ENCODE measurements around the gene B4GALNT4. TPM values are rescaled to one million over a fixed set of nuclear protein-coding genes. Genes with fewer than 3 reads are reported as not detected.
A peak's percentile ranks its signal among the peaks of the same experiment; 100 is the strongest.
"Not testable (repeated sequence)": the region's sequence is repeated elsewhere in the genome, so short reads cannot be mapped to it uniquely, and the experiment has no call there.

B4GALNT4 gene
- total RNA-seq, 4 donors from 2014 or later, result not detected

GRCh38 chr11:340539-341512 is 28.5 kb upstream of the B4GALNT4 start:
- in situ Hi-C loops (cut with MboI; ENCODE audit: low sequenced_read_pairs in 4 of 4), result no loop called here
- peaks cover under 1 to 10% of the 10 kb centered on the region in 2 donors for H3K4me1 ChIP-seq
- no peak overlapping the region for H3K4me3 ChIP-seq
- DNase-seq (no peak), ATAC-seq (no peak)
- peaks cover 0 to 2% (median 0%) of the 10 kb centered on the region in 3 donors for H3K27me3 ChIP-seq
- H3K9me3 ChIP-seq, result no peaks in the 10 kb centered on the region
- intact Hi-C loops (cut with DNase I; ENCODE audit: low total_unique reads), result no loop called here
- H3K36me3 ChIP-seq, result no peaks in the 10 kb centered on the region
- TF ChIP-seq CTCF (IDR thresholded peaks at IDR 0.05 in 4 of 5, conservative IDR thresholded peaks at IDR 0.05 in 1 of 5) (no peak), POLR2A (IDR thresholded peaks at IDR 0.05) (no peak)
- peak overlapping the region in 1 of 4 donors; percentile 53 for H3K27ac ChIP-seq

- H3K27me3 ChIP-seq, result peaks cover 0 to 2% (median 0%) of the 10 kb centered on the region in 3 donors
- intact Hi-C loops (cut with DNase I; ENCODE audit: low total_unique reads), result no loop called here
- H3K36me3 ChIP-seq, result no peaks in the 10 kb centered on the region
- TF ChIP-seq POLR2A (IDR thresholded peaks at IDR 0.05) (no peak), CTCF (IDR thresholded peaks at IDR 0.05 in 4 of 5, conservative IDR thresholded peaks at IDR 0.05 in 1 of 5) (no peak)
- H3K4me1 ChIP-seq, result no peaks in the 10 kb centered on the region
- ATAC-seq (peak; percentile 24 to 33), DNase-seq (no peak)
- no peaks in the 10 kb centered on the region for H3K9me3 ChIP-seq
- peak overlapping the region; percentile 27 to 57 (median 41) for H3K27ac ChIP-seq
- in situ Hi-C loops (cut with MboI; ENCODE audit: low sequenced_read_pairs in 4 of 4), result no loop called here
- no peak overlapping the region for H3K4me3 ChIP-seq
Observed at GRCh38 chr11:342328-342727, 27.0 kb upstream of the B4GALNT4 start.

GRCh38 chr11:344836-345578 is 24.3 kb upstream of the B4GALNT4 start:
- in situ Hi-C loops (cut with MboI; ENCODE audit: low sequenced_read_pairs in 4 of 4), result no loop called here

GRCh38 chr11:346529-346928 is 22.8 kb upstream of the B4GALNT4 start:
- H3K9me3 ChIP-seq, result no peaks in the 10 kb centered on the region
- no peaks in the 10 kb centered on the region for H3K36me3 ChIP-seq
- intact Hi-C loops (cut with DNase I; ENCODE audit: low total_unique reads) (no loop called here), in situ Hi-C loops (cut with MboI; ENCODE audit: low sequenced_read_pairs in 4 of 4) (no loop called here)
- no peaks in the 10 kb centered on the region for H3K4me1 ChIP-seq
- TF ChIP-seq CTCF (IDR thresholded peaks at IDR 0.05 in 4 of 5, conservative IDR thresholded peaks at IDR 0.05 in 1 of 5) (no peak), POLR2A (IDR thresholded peaks at IDR 0.05) (no peak)
- no peak for DNase-seq
- no peaks in the 10 kb centered on the region for H3K27me3 ChIP-seq
- no peak overlapping the region for H3K4me3 ChIP-seq
- no peak overlapping the region for H3K27ac ChIP-seq
- no peak for ATAC-seq

More at GRCh38 chr11:344836-345578, 24.3 kb upstream of the B4GALNT4 start:
- ATAC-seq (no peak), DNase-seq (no peak)
- no peaks in the 10 kb centered on the region for H3K36me3 ChIP-seq
- H3K4me1 ChIP-seq, result no peaks in the 10 kb centered on the region
- intact Hi-C loops (cut with DNase I; ENCODE audit: low total_unique reads), result no loop called here
- no peak overlapping the region for H3K4me3 ChIP-seq
- no peak for TF ChIP-seq POLR2A (IDR thresholded peaks at IDR 0.05)
- no peak for TF ChIP-seq CTCF (IDR thresholded peaks at IDR 0.05 in 4 of 5, conservative IDR thresholded peaks at IDR 0.05 in 1 of 5)
- H3K27me3 ChIP-seq, result no peaks in the 10 kb centered on the region
- no peaks in the 10 kb centered on the region for H3K9me3 ChIP-seq
- H3K27ac ChIP-seq, result no peak overlapping the region

GRCh38 chr11:349270-349954 is 19.9 kb upstream of the B4GALNT4 start:
- H3K4me3 ChIP-seq; in situ Hi-C loops (cut with MboI; ENCODE audit: low sequenced_read_pairs in 4 of 4); ATAC-seq; H3K27ac ChIP-seq; DNase-seq; intact Hi-C loops (cut with DNase I; ENCODE audit: low total_unique reads); H3K9me3 ChIP-seq; H3K36me3 ChIP-seq; H3K27me3 ChIP-seq: not testable (repeated sequence)
- H3K4me1 ChIP-seq, result peaks cover 16 to 22% of the 10 kb centered on the region in 2 donors

GRCh38 chr11:350033-350722 is 19.1 kb upstream of the B4GALNT4 start:
- intact Hi-C loops (cut with DNase I; ENCODE audit: low total_unique reads), result loop anchor here (5.0 to 10.0 kb wide), 2 partner anchors 95 to 143 kb away; partner anchors contain the start of genes BET1L and RIC8A
- in situ Hi-C loops (cut with MboI; ENCODE audit: low sequenced_read_pairs in 4 of 4), result loop anchor here in 2 of 4 donors (5.0 to 10.0 kb wide), 2 partner anchors 38 to 45 kb away; partner anchors contain the start of genes IFITM1 (in 1 of the 2) and IFITM2 (in 1 of the 2)
- ATAC-seq, result not testable (repeated sequence)

More at GRCh38 chr11:350033-350722, 19.1 kb upstream of the B4GALNT4 start:
- DNase-seq, H3K4me3 ChIP-seq, H3K9me3 ChIP-seq, H3K36me3 ChIP-seq, H3K27me3 ChIP-seq: not testable (repeated sequence)
- Histone ChIP-seq H3K4me1 (peaks cover 17 to 23% of the 10 kb centered on the region in 2 donors), H3K27ac (peak overlapping the region in 2 of 4 donors; percentile 5 to 26)

All from gastrocnemius medialis (tissue), 4 donors.